Colonic mucosa (tissue), 4 donors: ENCODE results near the gene TMED4. TPM values are rescaled to one million over a fixed set of nuclear protein-coding genes. Genes with fewer than 3 reads are reported as not detected.

ENCODE experiments used
- DNase-seq: peaks from one replicate; pipeline ENCODE4 v3.0.0-alpha.2; 2020
- H3K27ac ChIP-seq: fragments of 200-600 bp; one replicate; pipeline ENCODE4 v1.8.0; 2021
- H3K27me3 ChIP-seq: fragments of 200-600 bp; one replicate; pipeline ENCODE4 v1.8.0; 2021
- H3K36me3 ChIP-seq: fragments of 200-600 bp; one replicate; pipeline ENCODE4 v1.8.0; 2021
- H3K4me1 ChIP-seq: fragments of 200-600 bp; one replicate; pipeline ENCODE4 v1.8.0; 2021; ENCODE audit warnings: mild to moderate bottlenecking
- H3K4me3 ChIP-seq: fragments of 200-600 bp; one replicate; pipeline ENCODE4 v1.8.0; 2021
- H3K9ac ChIP-seq, 2 donors: one replicate each; pipeline ENCODE4 v1.7.0; 2013; ENCODE audit warnings: control low read depth in 2 of 2, low read depth in 2 of 2, low read length in 2 of 2
- H3K9me3 ChIP-seq: fragments of 200-600 bp; one replicate; pipeline ENCODE4 v1.8.0; 2021
- CTCF ChIP-seq: fragments of 200-600 bp; IDR thresholded peaks from one replicate; pipeline ENCODE4 v1.8.0; 2022; ENCODE audit warnings: antibody characterized with exemption, mild to moderate bottlenecking
- intact Hi-C: fragments of 100-400 bp; cut with DNase I; formaldehyde crosslinking; loops from one replicate; pipeline ENCODE4 v1.14.1; 2022
- total RNA-seq, 2 donors: library from RNA; stranded (reverse); fragmentation: NEBNext Ultra II Directional in 1 of 2; extraction: Animal tissue kit (Norgen Biotek cat#: 25700) in 1 of 2; gene quantifications; one replicate each; pipeline ENCODE4 v1.2.1, GENCODE V29; 2021
- donor health status: healthy.
- donor health status: DM: no; HTN: no; CAD: no.
- donor health status: DM: no; HTN: no; CAD: no.

Gene TMED4
- total RNA-seq, 2 donors from 2014 or later, result 81.7 to 96.9 TPM

- Histone ChIP-seq H3K4me1 (peaks cover 14% of the 10 kb centered on the region), H3K36me3 (peaks cover 4% of the 10 kb centered on the region), H3K4me3 (peak overlapping the region; percentile 89), H3K27ac (peak overlapping the region; percentile 99), H3K27me3 (no peaks in the 10 kb centered on the region), H3K9me3 (no peaks in the 10 kb centered on the region), H3K9ac (peak overlapping the region; percentile 89 to 95)
- DNase-seq, result peak; percentile 55
- intact Hi-C loops, result loop anchor here (5.0 kb wide), 1 partner anchor 216 kb away; the partner anchor contains the start of gene PPIA
- no peak for TF ChIP-seq CTCF
These were observed 819 bp downstream of the TMED4 start for GRCh38 chr7:44580945-44581878.

- TF ChIP-seq CTCF, result no peak
These were observed 5.8 kb downstream of the TMED4 start for GRCh38 chr7:44576228-44576627.

GRCh38 chr7:44575054-44575453 is 7.0 kb downstream of the TMED4 start:
- intact Hi-C loops, result no loop called here
- Histone ChIP-seq H3K4me1 (peaks cover 6% of the 10 kb centered on the region), H3K36me3 (peaks cover 25% of the 10 kb centered on the region), H3K27me3 (no peaks in the 10 kb centered on the region), H3K27ac (no peak overlapping the region), H3K9me3 (no peaks in the 10 kb centered on the region), H3K9ac (no peak overlapping the region), H3K4me3 (no peak overlapping the region)
- TF ChIP-seq CTCF, result no peak
- no peak for DNase-seq

More at GRCh38 chr7:44576228-44576627, 5.8 kb downstream of the TMED4 start:
- H3K9me3 ChIP-seq, result no peaks in the 10 kb centered on the region
- intact Hi-C loops, result no loop called here
- H3K27me3 ChIP-seq, result no peaks in the 10 kb centered on the region
- no peak overlapping the region for H3K27ac ChIP-seq
- no peak for DNase-seq
- H3K36me3 ChIP-seq, result peaks cover 14% of the 10 kb centered on the region
- no peak overlapping the region for H3K9ac ChIP-seq
- H3K4me3 ChIP-seq, result no peak overlapping the region
- H3K4me1 ChIP-seq, result peaks cover 17% of the 10 kb centered on the region

- peaks cover 27% of the 10 kb centered on the region for H3K36me3 ChIP-seq
These were observed 7.7 kb downstream of the TMED4 start for GRCh38 chr7:44574287-44574872.

More at GRCh38 chr7:44574287-44574872, 7.7 kb downstream of the TMED4 start:
- TF ChIP-seq CTCF, result no peak
- peak overlapping the region; percentile 84 for H3K27ac ChIP-seq
- no peaks in the 10 kb centered on the region for H3K9me3 ChIP-seq
- no peak for DNase-seq
- no peaks in the 10 kb centered on the region for H3K27me3 ChIP-seq
- intact Hi-C loops, result no loop called here
- peak overlapping the region; percentile 95 for H3K4me3 ChIP-seq
- peaks cover 5% of the 10 kb centered on the region for H3K4me1 ChIP-seq
- H3K9ac ChIP-seq, result peak overlapping the region; percentile 84 to 87
